ENCODE data around the gene CHST2.
"Not testable (repeated sequence)": the region's sequence is repeated elsewhere in the genome, so short reads cannot be mapped to it uniquely, and the experiment has no call there.

CHST2 gene

GRCh38 chr3:143119009-143119914 lies at the start of gene CHST2:
CHST2 (plus strand) TSS chr3:143119771; CDS start chr3:143120817, 1,046 bp downstream.
- peak; percentile 78 for DNase-seq

- DNase-seq, result no peak
These were observed 48.5 kb upstream of the CHST2 start for GRCh38 chr3:143070977-143071551.

- no peak for DNase-seq
These were observed 47.8 kb upstream of the CHST2 start for GRCh38 chr3:143071776-143072175.

- not testable (repeated sequence) for DNase-seq
These were observed 47.1 kb upstream of the CHST2 start for GRCh38 chr3:143072298-143073020.

GRCh38 chr3:143073541-143073940 lies 46.0 kb upstream of the CHST2 start:
- DNase-seq, result not testable (repeated sequence)

- not testable (repeated sequence) for DNase-seq
These were observed 45.6 kb upstream of the CHST2 start for GRCh38 chr3:143073983-143074382.

- no peak for DNase-seq
These were observed 40.7 kb upstream of the CHST2 start for GRCh38 chr3:143078883-143079282.

GRCh38 chr3:143080196-143080595 lies 39.4 kb upstream of the CHST2 start:
- DNase-seq, result no peak

- no peak for DNase-seq
These were observed 38.2 kb upstream of the CHST2 start for GRCh38 chr3:143081365-143081764.

GRCh38 chr3:143081844-143082778 lies 37.5 kb upstream of the CHST2 start:
- peak; percentile 51 for DNase-seq

- no peak for DNase-seq
These were observed 35.8 kb upstream of the CHST2 start for GRCh38 chr3:143083781-143084180.

- DNase-seq, result peak; percentile 95
These were observed 34.5 kb upstream of the CHST2 start for GRCh38 chr3:143084856-143085731.

GRCh38 chr3:143088835-143089234 lies 30.7 kb upstream of the CHST2 start:
- no peak for DNase-seq

- DNase-seq, result no peak
These were observed 29.6 kb upstream of the CHST2 start for GRCh38 chr3:143089965-143090364.

GRCh38 chr3:143090486-143090885 lies 29.1 kb upstream of the CHST2 start:
- no peak for DNase-seq

- no peak for DNase-seq
These were observed 28.4 kb upstream of the CHST2 start for GRCh38 chr3:143090976-143091837.

GRCh38 chr3:143092191-143092590 lies 27.4 kb upstream of the CHST2 start:
- DNase-seq, result no peak

GRCh38 chr3:143095813-143096212 lies 23.8 kb upstream of the CHST2 start:
- no peak for DNase-seq

GRCh38 chr3:143098032-143098764 lies 21.4 kb upstream of the CHST2 start:
- no peak for DNase-seq

- no peak for DNase-seq
These were observed 20.4 kb upstream of the CHST2 start for GRCh38 chr3:143099210-143099609.

Data from inflammatory macrophage treated with lipopolysaccharide for 4 hours (primary cell).